Neural cell (in vitro differentiated cells): Measurements from ENCODE around the gene CFAP100.

ENCODE experiments used
- CTCF ChIP-seq: fragments of 450-650 bp; IDR thresholded peaks from 2 replicates; pipeline ENCODE4 v1.5.1; 2014; ENCODE audit warnings: antibody characterized with exemption, mild to moderate bottlenecking, moderate library complexity; ENCODE audit not compliant: poor library complexity, severe bottlenecking
- EZH2 ChIP-seq: fragments of 200-600, 300-800 bp; shearing (Covaris generic), sonication (generic); IDR thresholded peaks from 2 replicates; pipeline ENCODE4 v1.6.1; 2014; ENCODE audit warnings: antibody characterized with exemption, low read length, borderline replicate concordance, mild to moderate bottlenecking; ENCODE audit not compliant: insufficient read depth, poor library complexity, severe bottlenecking
- RAD21 ChIP-seq: fragments of 450-650 bp; conservative IDR thresholded peaks from 2 replicates; pipeline ENCODE4 v1.6.1; 2014; ENCODE audit warnings: antibody characterized with exemption, mild to moderate bottlenecking, moderate library complexity
- REST ChIP-seq: IDR thresholded peaks from 2 replicates; pipeline ENCODE4 v1.6.1; 2012; ENCODE audit warnings: borderline replicate concordance

GRCh38 chr3:126431103-126431534, 36.4 kb downstream of the CFAP100 start:
- TF ChIP-seq CTCF (no peak), EZH2 (no peak), RAD21 (no peak), REST (no peak)
